Measurements from ENCODE around the gene CENPB.

- TF ChIP-seq POLR2A (IDR thresholded peaks at IDR 0.05) (no peak), POLR2AphosphoS5 (IDR thresholded peaks at IDR 0.05) (no peak)
- TF ChIP-seq, protein P1, sequence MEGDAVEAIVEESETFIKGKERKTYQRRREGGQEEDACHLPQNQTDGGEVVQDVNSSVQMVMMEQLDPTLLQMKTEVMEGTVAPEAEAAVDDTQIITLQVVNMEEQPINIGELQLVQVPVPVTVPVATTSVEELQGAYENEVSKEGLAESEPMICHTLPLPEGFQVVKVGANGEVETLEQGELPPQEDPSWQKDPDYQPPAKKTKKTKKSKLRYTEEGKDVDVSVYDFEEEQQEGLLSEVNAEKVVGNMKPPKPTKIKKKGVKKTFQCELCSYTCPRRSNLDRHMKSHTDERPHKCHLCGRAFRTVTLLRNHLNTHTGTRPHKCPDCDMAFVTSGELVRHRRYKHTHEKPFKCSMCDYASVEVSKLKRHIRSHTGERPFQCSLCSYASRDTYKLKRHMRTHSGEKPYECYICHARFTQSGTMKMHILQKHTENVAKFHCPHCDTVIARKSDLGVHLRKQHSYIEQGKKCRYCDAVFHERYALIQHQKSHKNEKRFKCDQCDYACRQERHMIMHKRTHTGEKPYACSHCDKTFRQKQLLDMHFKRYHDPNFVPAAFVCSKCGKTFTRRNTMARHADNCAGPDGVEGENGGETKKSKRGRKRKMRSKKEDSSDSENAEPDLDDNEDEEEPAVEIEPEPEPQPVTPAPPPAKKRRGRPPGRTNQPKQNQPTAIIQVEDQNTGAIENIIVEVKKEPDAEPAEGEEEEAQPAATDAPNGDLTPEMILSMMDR (IDR thresholded peaks at IDR 0.05) = no peak
Observed at GRCh38 chr20:3766422-3767109, 20.0 kb downstream of the CENPB start.
